ENCODE measurements around the gene WDR46.
"Not testable (repeated sequence)": the region's sequence is repeated elsewhere in the genome, so short reads cannot be mapped to it uniquely, and the experiment has no call there.

WDR46 gene

GRCh38 chr6:33285214-33285613 is 3.8 kb downstream of the WDR46 start:
- not testable (repeated sequence) for DNase-seq

DNA sequence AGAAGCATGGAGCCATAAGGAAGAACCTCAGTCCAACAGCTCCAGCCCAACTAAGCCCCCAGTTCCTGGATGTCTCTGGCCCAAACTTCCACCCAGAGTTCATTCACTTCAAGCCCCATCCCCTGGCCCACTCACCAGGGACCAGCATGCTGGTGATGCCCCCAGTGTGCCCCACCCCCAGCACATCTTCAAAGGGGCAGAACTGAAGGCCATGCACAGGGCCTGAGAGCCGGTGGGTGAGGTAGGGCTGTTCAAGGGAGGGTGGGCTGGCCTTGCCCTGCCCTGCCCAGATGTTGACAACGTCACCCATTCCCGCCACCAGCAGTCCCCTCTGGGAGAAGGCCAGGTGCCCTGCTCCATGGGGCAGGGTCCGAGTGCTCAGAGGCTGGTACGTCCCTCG is 8.5 kb downstream of the WDR46 start:
- DNase-seq = no peak

DNA sequence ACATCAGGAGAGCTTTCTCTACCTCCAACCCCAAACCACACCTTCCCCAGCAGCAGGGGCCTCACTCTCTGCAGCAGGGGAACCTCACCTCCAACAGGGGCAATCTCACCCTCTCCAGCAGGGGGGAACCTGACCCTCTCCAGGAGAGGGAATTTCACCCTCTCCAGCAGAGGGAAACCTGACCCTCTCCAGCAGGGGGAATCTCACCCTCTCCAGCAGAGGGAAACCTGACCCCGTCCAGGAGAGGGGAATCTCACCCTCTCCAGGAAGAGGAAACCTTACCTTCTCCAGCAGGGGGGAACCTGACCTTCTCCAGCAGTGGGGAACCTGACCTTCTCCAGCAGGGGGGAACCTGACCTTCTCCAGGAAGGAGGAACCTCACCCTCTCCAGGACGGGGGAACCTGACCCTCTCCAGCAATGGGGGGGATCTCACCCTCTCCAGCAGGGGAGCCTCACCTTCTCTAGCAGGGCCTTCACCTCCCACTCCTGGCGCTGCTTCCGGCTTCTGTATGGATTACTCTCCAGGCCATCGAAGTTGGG is 9.0 kb downstream of the WDR46 start:
- DNase-seq = no peak

DNA sequence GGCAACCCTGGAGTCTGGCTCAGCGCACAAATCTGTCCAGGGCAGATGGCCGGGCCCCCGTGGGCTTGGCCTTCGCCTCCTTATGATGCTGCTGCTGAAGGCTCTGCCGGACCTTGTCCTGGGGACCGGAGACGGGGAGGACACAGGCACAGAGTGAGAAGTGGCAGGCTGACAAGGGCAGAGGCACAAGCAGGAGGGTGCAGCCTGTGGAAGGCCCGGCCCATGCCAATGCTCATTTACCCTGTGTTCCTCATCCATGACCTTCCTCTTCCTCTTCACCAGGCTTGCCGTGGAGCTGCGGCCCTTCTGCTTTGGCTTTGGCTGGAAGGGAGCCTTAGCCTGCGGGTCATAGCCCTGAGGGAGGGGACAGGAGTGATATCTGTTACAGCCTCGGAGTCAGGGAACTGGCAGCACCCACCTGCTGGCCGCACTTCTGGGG is 9.8 kb downstream of the WDR46 start:
- DNase-seq = no peak

GRCh38 chr6:33278810-33279209 is 10.2 kb downstream of the WDR46 start:
- DNase-seq = no peak

DNA sequence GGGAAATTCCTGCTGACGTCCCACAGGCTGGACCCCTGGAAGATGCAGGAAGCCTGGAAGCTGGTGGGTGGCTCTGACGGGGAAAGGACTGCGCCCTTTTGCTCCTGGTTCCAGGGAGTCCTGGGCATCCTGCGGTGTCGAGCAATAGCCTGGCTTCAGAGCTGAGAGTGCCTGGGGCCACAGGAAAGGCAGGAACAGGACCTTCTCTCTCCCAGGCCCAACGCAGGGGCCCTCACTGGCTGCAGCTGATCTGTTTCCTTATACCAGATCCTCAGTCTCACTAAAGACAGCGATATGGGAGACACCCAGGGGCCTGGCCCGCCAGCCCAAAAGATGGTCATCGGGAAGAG is 10.7 kb downstream of the WDR46 start:
- no peak for DNase-seq

GRCh38 chr6:33277663-33278391 is 11.2 kb downstream of the WDR46 start:
- no peak for DNase-seq

GRCh38 chr6:33276864-33277662 is 12.0 kb downstream of the WDR46 start, which contains the start of gene B3GALT4:
TSS of gene B3GALT4 (plus strand) at chr6:33277123. CDS start at chr6:33277420, 297 bp downstream.
- peak; percentile 80 for DNase-seq

DNA sequence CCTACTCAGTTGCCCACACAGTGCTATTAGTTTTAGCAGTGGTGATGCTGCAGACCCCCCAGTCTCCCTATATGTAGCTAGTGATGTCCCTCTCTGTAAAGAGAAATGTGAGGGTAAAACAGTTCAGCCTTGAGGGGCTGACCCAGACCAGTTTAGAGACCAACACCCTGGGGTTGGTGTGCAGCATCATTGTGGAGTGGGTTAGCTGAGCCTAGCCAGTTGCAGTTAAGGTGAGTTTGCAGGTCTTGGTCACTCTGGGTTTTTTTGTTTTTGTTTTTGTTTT is 12.5 kb downstream of the WDR46 start:
- no peak for DNase-seq

DNA sequence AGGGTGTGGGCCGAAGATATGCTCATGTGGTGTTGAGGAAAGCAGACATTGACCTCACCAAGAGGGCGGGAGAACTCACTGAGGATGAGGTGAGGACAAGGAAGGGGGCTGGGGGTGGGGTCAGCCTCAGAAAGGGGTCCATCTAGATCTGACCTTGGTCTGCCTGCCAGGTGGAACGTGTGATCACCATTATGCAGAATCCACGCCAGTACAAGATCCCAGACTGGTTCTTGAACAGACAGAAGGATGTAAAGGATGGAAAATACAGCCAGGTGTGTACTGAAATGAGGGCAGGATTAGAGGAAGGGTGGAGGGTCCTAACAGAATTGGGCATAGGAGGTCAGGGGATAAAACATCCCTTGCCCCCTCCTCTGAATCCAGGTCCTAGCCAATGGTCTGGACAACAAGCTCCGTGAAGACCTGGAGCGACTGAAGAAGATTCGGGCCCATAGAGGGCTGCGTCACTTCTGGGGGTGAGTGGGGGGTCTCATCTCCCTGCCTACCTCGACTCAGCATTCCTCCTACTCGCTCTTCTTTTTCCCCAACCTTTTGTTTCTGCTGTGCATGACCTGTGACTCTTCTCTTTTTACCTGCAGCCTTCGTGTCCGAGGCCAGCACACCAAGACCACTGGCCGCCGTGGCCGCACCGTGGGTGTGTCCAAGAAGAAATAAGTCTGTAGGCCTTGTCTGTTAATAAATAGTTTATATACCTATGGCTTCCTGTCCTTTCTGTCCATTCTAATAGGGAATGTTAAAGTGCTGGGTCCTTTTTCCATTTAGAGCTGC is 13.1 kb downstream of the WDR46 start:
- DNase-seq = not testable (repeated sequence)

- no peak for DNase-seq
These were observed 14.8 kb downstream of the WDR46 start for GRCh38 chr6:33273924-33274902.

DNA sequence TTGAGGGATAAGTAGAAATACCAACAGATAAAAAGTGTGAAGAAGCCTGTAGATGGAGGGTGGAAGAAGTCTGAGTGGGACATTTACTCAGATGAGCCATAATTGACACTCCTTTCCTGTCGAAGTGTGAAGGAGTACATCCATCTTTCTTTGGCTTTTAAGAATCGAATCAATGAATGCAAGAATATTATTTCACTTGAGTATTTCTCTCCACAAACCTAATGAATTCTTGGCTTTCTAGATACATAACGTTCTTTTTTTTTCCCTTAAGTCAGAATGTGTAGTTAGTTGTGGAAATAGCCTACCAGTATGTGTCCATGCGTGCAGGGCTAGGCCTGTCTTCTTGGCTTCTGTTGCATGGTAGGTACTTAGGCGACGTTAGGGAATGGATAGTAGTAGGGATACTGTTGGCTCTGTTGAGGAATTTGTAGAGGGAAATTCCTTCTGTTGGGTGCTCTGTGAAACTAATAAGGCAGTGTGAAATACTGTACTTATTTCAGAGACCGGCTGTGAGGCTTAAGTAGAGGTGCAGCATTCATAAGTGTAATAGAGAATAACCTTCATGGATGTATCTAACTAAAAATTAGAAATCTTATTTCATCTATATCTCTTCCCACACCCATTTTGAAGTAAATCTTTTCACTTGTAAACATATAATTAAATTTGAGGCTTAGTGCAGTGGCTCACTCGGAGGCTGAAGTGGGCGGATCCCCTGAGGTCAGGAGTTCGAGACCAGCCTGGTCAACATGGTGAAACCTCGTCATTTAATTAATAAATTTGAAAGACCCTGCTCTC is 15.7 kb downstream of the WDR46 start:
- DNase-seq = no peak

GRCh38 chr6:33272275-33273128 is 16.5 kb downstream of the WDR46 start:
- no peak for DNase-seq

- peak; percentile 99 for DNase-seq
These were observed 17.4 kb downstream of the WDR46 start, which contains the start of the genes RPS18 and VPS52 for GRCh38 chr6:33271468-33272274. TSS of gene RPS18 (plus strand) at chr6:33272075. CDS start at chr6:33272120, 45 bp downstream. TSS of gene VPS52 (minus strand) at chr6:33271876. CDS start at chr6:33271675, 201 bp downstream.

- DNase-seq = no peak
These were observed 17.9 kb downstream of the WDR46 start for GRCh38 chr6:33271117-33271467.

DNA sequence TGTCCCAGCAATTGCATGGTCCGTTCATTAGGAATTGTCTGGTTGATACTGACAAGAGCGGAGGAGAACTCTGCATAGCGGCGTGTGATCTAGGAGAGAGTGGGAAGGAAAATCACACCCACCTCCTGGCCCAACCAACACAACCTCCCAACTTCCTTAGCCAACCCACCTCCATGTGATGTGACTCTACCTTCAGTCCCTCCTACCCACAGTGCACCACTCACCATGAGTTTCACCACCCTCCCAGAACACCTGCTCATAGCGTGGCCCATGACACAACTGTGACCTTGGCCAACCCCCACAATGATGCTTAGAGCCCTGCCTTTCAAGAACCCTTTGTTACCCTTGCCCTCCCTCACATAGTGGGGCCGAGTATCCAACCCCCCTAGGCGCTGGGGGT is 25.0 kb downstream of the WDR46 start:
- no peak for DNase-seq

GRCh38 chr6:33262490-33262889 is 26.5 kb downstream of the WDR46 start:
- not testable (repeated sequence) for DNase-seq

DNA sequence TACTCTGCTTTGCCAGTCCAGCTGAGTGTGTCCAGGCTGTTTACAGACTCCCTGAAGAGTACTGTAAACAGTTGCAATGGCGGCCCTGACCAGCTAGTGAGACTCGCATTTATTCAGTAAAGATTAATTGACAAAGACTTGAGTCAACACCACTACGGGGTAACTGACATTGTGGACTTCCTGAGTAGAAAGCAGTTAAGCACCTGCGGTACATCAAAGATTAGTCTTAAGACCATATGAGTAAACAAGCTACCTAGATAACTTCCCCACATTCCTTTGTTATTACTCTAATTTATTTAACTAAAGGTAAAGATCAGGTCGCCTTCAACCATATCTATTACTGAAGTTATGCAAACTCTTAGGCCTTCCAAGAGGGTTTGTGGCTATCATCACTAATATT is 30.0 kb downstream of the WDR46 start:
- DNase-seq = no peak

- no peak for DNase-seq
These were observed 34.4 kb downstream of the WDR46 start for GRCh38 chr6:33254591-33254990.

Measured in NCI-H345 (cell line).